Stimulated activated naive B cell treated with anti-CD40 and anti-IgM and Interleukin-4, amounts not matched to agents 10 μg/mL and 1 μg/mL and 100 μg/mL, for 72 hours (primary cell): ENCODE results near the gene KRT79.

Experiments
- ATAC-seq, 2 donors: fragments of 150-1000 bp; cut with Tn5 transposase; replicated peaks; 2 replicates each; pipeline ENCODE4 v1.10.0; 2021; ENCODE audit warnings: moderate library complexity in 1 of 2
- DNase-seq: peaks from one replicate; pipeline ENCODE4 v3.0.0; 2021
- H3K27ac Mint-ChIP-seq: one replicate; pipeline ENCODE4 v1.8.0; 2022; ENCODE audit warnings: mild to moderate bottlenecking, mixed read lengths
- H3K27me3 Mint-ChIP-seq, 2 donors: one replicate each; pipeline ENCODE4 v1.8.0; 2022; ENCODE audit warnings: mixed read lengths in 2 of 2
- H3K36me3 Mint-ChIP-seq, 2 donors: one replicate each; pipeline ENCODE4 v1.8.0; 2022; ENCODE audit warnings: mixed read lengths in 2 of 2, mild to moderate bottlenecking in 1 of 2
- H3K4me1 Mint-ChIP-seq, 2 donors: one replicate each; pipeline ENCODE4 v1.8.0; 2022; ENCODE audit warnings: mixed read lengths in 2 of 2, mild to moderate bottlenecking in 1 of 2
- H3K4me3 Mint-ChIP-seq, 2 donors: one replicate each; pipeline ENCODE4 v1.8.0; 2022; ENCODE audit warnings: mild to moderate bottlenecking in 2 of 2, mixed read lengths in 2 of 2, moderate library complexity in 1 of 2
- H3K9me3 Mint-ChIP-seq, 2 donors: one replicate each; pipeline ENCODE4 v1.8.0; 2022; ENCODE audit warnings: mixed read lengths in 2 of 2, mild to moderate bottlenecking in 1 of 2

The KRT79 gene

GRCh38 chr12:52848661-52849255, 14.6 kb upstream of the KRT79 start, which contains the start of gene KRT78:
Gene KRT78 (minus strand): TSS chr12:52848994. CDS start chr12:52848930, 64 bp downstream.
- no peaks in the 10 kb centered on the region for H3K9me3 Mint-ChIP-seq
- no peak for DNase-seq

GRCh38 chr12:52847335-52848102, 13.4 kb upstream of the KRT79 start:
- no peak for DNase-seq
- H3K4me3 Mint-ChIP-seq = no peak overlapping the region
- no peaks in the 10 kb centered on the region for H3K9me3 Mint-ChIP-seq
- ATAC-seq = peak in 1 of 2 donors; percentile 41
- H3K27ac Mint-ChIP-seq = no peak overlapping the region
- no peaks in the 10 kb centered on the region for H3K36me3 Mint-ChIP-seq
- peaks cover 24 to 32% of the 10 kb centered on the region in 2 donors for H3K27me3 Mint-ChIP-seq
- H3K4me1 Mint-ChIP-seq = peaks cover 6 to 19% of the 10 kb centered on the region in 2 donors

More at GRCh38 chr12:52848661-52849255, 14.6 kb upstream of the KRT79 start, which contains the start of gene KRT78:
- no peak within 1 kb of the TSS for H3K4me3 Mint-ChIP-seq
- H3K27me3 Mint-ChIP-seq = peaks cover 30 to 37% of the 10 kb centered on the region in 2 donors
- no peaks in the 10 kb centered on the region for H3K36me3 Mint-ChIP-seq
- H3K27ac Mint-ChIP-seq = no peak within 1 kb of the TSS
- H3K4me1 Mint-ChIP-seq = peaks cover 6 to 19% of the 10 kb centered on the region in 2 donors
- no peak for ATAC-seq

DNA sequence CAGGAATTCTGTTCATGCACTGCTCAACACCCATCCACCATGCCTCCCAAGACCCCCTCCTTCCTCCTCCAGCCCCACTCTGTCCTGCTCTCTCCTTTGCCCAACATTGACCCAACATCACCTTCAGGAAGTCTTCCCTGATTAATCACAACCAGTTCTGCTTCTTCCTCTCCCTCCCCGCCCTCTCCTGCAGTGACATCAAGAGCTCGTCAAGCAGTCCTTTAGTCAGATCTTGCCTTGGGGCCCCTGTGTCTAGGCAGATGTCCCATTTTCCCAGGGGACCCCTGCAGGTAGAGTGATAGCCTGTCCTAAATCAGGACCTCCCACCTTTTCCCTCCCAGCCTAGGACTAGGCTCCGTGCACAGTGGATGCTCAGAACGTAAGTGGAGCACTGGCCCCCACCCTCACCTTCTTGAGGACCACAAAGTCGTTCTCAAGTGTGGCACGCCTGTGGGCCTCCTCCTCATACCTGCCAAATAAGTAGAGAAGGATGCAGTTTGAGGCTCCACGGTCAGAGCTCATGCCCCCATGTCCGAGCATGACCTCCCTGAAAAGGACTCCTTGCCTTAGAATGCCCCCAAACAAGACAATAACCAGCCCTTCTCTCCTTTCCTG, 12.4 kb upstream of the KRT79 start:
- ATAC-seq (no peak), DNase-seq (no peak)
- Mint-ChIP-seq H3K9me3 (no peaks in the 10 kb centered on the region), H3K27ac (no peak overlapping the region), H3K27me3 (peaks cover 21 to 29% of the 10 kb centered on the region in 2 donors), H3K36me3 (no peaks in the 10 kb centered on the region), H3K4me1 (peaks cover 5 to 10% of the 10 kb centered on the region in 2 donors), H3K4me3 (no peak overlapping the region)

GRCh38 chr12:52845946-52846345, 11.8 kb upstream of the KRT79 start:
- no peak overlapping the region for H3K27ac Mint-ChIP-seq

DNA sequence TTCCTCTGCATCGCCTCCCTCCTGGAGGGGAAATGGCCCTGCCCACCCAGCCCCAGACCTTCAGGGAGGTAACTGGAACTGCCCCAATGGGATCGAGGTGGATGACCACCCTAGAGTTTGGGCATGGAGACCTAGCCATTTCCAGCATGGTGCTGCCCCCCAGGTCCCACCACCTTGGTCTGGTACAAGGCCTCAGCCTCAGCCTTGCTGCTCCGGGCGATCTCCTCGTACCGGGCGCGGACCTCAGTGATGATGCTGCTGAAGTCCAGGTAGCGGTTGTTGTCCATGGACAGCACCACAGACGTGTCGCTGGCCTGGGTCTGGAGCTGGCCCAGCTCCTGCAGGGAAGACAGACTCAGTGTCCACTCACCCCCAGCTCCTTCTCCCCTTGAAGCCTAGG, 10.3 kb upstream of the KRT79 start:
- Mint-ChIP-seq H3K27ac (no peak overlapping the region), H3K36me3 (no peaks in the 10 kb centered on the region), H3K4me3 (no peak overlapping the region), H3K27me3 (peaks cover 29 to 38% of the 10 kb centered on the region in 2 donors), H3K4me1 (no peaks in the 10 kb centered on the region), H3K9me3 (no peaks in the 10 kb centered on the region)
- ATAC-seq = no peak
- no peak for DNase-seq

More at GRCh38 chr12:52845946-52846345, 11.8 kb upstream of the KRT79 start:
- no peak overlapping the region for H3K4me3 Mint-ChIP-seq
- H3K36me3 Mint-ChIP-seq = no peaks in the 10 kb centered on the region
- H3K9me3 Mint-ChIP-seq = no peaks in the 10 kb centered on the region
- ATAC-seq (no peak), DNase-seq (no peak)
- H3K4me1 Mint-ChIP-seq = peaks cover 4 to 7% of the 10 kb centered on the region in 2 donors
- peaks cover 21 to 29% of the 10 kb centered on the region in 2 donors for H3K27me3 Mint-ChIP-seq

DNA sequence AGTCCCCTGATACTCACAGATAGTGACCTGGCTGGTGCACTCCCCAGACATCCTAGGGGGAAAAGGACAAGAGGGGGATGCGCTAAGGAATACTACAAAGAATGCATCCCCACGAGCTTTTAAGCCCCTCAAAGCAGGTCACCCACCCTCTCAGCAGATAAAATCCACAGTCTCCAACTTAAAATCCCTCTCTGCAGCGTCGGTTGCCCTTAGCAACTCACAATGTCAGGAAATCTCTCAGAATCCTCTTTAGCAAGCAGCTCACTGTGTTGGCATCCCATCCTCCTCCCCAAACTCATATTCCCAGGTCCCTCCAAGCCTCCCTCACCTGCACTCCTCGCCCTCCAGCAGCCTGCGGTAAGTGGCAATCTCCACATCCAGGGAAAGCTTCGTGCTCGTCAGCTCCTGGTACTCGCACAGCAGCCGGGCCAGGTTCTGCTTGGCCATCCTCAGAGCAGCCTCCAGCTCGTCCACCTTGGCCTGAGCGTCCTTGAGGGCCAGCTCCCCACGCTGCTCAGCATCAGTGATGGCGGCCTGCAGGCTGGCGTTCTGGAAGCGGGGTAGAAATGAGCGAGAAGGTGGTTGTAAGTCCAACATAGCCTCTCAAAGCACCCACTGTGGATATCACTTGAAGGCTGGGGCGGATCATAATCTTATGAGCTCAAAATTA, 5.5 kb upstream of the KRT79 start:
- H3K9me3 Mint-ChIP-seq = no peaks in the 10 kb centered on the region
- H3K27ac Mint-ChIP-seq = no peak overlapping the region
- no peaks in the 10 kb centered on the region for H3K36me3 Mint-ChIP-seq
- peaks cover 45 to 46% of the 10 kb centered on the region in 2 donors for H3K27me3 Mint-ChIP-seq
- H3K4me1 Mint-ChIP-seq = no peaks in the 10 kb centered on the region
- DNase-seq (no peak), ATAC-seq (no peak)
- H3K4me3 Mint-ChIP-seq = no peak overlapping the region

- no peaks in the 10 kb centered on the region for H3K4me1 Mint-ChIP-seq
- no peak overlapping the region for H3K4me3 Mint-ChIP-seq
- no peaks in the 10 kb centered on the region for H3K9me3 Mint-ChIP-seq
- H3K27me3 Mint-ChIP-seq = peaks cover 45 to 46% of the 10 kb centered on the region in 2 donors
- H3K36me3 Mint-ChIP-seq = no peaks in the 10 kb centered on the region
- no peak overlapping the region for H3K27ac Mint-ChIP-seq
- no peak for DNase-seq
- ATAC-seq = no peak
Observed at GRCh38 chr12:52838609-52839435, 4.7 kb upstream of the KRT79 start.

DNA sequence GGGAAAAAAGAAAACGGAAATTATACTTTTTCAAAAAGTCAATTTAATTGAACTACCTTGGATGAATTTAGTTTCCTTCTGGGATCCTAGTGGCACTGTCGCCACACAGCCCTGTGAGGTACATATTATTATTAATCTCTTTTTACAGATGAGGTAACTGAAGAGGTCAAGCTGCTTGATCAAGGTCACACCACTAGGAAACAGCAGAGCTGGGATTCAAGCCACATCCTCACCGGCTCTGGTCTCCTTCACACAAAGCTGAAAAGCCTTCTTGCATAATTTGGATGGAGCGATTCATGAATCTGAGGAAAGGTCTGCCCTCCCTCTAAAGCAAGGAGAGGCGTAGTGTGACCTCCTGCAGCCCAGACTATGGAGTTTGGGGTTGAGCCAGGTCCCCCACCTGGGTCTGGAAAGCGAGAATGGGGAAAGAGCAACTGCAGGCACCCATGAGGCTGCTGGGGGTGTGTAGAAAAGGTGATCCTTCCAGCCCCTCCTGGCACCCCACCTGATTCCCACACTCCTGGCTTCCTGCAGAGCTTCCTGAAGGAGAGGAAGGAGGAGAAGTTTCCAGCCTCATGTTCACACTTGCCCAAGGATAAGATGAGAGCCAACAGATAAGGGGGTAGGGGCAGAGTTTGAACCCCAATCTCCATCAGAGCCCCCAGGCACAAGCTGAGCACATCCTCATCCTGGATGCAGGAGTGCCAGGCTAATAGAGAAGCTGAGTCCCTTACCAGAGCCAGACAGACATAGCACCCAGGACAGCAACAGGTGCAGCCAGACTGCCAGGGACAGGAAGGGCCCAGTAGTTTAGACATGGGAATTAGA, 3.9 kb upstream of the KRT79 start:
- DNase-seq (no peak), ATAC-seq (no peak)
- H3K9me3 Mint-ChIP-seq = no peaks in the 10 kb centered on the region
- H3K36me3 Mint-ChIP-seq = no peaks in the 10 kb centered on the region
- no peak overlapping the region for H3K27ac Mint-ChIP-seq
- H3K4me3 Mint-ChIP-seq = no peak overlapping the region
- H3K27me3 Mint-ChIP-seq = peaks cover 46 to 48% of the 10 kb centered on the region in 2 donors
- H3K4me1 Mint-ChIP-seq = no peaks in the 10 kb centered on the region

- peaks cover 42 to 47% of the 10 kb centered on the region in 2 donors for H3K27me3 Mint-ChIP-seq
- no peak overlapping the region for H3K4me3 Mint-ChIP-seq
- ATAC-seq = no peak
- no peaks in the 10 kb centered on the region for H3K36me3 Mint-ChIP-seq
- no peaks in the 10 kb centered on the region for H3K9me3 Mint-ChIP-seq
- no peak for DNase-seq
- no peak overlapping the region for H3K27ac Mint-ChIP-seq
- no peaks in the 10 kb centered on the region for H3K4me1 Mint-ChIP-seq
Observed at GRCh38 chr12:52837413-52837741, 3.3 kb upstream of the KRT79 start.

DNA sequence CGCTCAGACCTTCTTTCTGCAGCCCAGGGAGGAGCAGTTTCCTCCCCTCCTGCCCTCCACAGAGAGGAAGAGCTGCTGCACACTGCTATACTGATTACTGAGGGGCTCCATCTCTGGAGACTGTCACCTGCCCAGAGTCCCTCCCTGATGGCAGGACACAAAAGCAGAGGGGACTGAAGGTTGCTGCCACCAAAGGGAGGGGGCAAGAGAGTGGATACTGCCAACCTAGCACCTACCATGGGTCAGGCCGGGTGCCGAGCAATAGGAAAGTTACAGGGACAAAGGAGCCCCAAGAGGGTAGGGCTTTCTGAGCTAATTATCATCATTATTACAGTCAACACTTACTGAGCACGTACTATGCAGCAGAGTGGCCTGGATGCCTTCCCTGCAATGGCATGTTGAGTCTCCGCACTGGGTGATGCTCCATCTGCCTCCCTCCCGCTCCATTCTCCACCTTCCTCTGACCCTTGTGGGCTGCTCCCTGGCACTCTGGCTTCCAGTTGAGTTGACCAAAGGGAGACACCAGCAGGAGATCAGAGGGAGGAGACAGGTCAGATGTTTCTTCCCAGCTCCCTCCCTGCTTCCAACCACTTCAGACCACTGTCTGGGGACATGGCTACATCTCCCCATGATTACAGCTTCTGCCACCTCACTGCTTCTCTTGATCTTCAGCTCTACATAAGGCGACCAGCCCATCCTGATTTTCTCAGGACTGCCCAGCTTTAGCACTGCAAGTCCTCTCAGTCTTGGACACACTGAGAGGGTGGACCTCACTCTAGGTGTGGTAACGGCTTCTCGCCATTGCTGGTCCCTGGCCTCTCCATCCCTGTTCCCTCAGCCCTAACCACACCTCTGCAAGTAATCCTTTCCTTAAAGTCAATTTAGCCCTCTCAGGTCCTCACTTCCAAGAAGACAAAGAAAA, 2.6 kb upstream of the KRT79 start:
- no peaks in the 10 kb centered on the region for H3K36me3 Mint-ChIP-seq
- no peaks in the 10 kb centered on the region for H3K9me3 Mint-ChIP-seq
- H3K4me3 Mint-ChIP-seq = no peak overlapping the region
- H3K27ac Mint-ChIP-seq = peak overlapping the region; percentile 44
- H3K27me3 Mint-ChIP-seq = peaks cover 40 to 46% of the 10 kb centered on the region in 2 donors
- no peak for ATAC-seq
- no peaks in the 10 kb centered on the region for H3K4me1 Mint-ChIP-seq
- DNase-seq = no peak

DNA sequence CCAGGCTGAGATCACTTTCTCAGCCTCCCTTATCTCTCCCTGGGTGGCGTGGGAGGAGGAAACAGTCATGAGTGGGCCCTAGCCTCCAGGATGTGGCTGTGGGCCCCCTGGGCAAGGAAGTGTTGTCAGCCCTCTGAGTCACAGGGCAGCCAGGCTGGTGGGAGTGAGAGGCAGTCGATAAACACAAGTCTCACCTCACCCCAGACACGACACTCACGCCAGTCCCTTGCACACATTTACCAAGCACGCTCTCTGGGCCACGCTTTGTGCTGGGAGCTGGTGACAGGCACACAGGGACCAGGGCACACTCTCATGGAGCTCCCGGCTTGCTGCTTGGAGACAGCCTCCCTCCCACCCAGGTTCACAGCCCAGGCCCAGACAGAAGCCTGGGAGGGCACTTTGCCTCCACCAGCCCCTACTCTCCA, 1.9 kb upstream of the KRT79 start:
- Mint-ChIP-seq H3K9me3 (no peaks in the 10 kb centered on the region), H3K27ac (no peak overlapping the region), H3K4me1 (no peaks in the 10 kb centered on the region), H3K36me3 (no peaks in the 10 kb centered on the region), H3K27me3 (peaks cover 40 to 46% of the 10 kb centered on the region in 2 donors), H3K4me3 (no peak overlapping the region)
- ATAC-seq (no peak), DNase-seq (no peak)

DNA sequence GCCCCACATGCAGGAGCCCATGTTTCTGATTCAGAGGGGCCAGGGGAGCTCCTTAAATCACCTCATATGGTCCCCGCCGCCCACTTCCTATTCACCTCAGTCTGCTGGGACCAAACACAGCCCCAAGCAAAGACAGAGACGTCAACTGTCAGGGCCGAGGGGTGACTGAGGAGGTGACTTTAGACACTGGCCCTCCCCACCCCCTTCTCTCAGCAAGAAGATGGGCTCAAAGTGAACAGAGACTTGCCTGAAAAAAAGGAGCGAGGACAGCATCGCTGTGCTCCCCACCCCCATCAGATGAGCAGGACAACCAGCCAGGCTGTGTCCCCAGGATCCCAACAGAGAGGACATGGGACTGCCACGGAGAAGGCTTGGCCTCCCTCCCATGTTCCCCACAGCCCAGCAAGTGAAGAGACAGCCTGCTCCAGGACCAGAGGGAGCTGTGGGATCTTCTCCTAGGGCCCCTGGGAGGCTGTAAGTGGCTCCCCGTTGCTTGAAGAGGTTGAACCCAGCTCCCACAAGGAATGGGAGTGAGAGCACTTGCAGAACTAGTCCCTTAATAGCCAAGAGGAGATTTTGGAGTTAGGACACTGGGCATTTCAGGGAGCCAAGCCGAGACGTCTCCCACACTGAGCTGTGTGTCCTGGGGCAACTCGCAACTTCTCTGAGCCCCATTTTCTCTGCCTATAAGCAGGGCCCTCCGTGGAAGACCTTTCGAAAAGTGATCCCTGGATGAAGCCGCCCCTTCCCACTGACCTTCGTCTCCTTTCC, 1.3 kb upstream of the KRT79 start:
- H3K4me1 Mint-ChIP-seq = no peaks in the 10 kb centered on the region
- DNase-seq = no peak
- no peaks in the 10 kb centered on the region for H3K9me3 Mint-ChIP-seq
- no peak overlapping the region for H3K4me3 Mint-ChIP-seq
- ATAC-seq = no peak
- H3K27me3 Mint-ChIP-seq = peaks cover 40 to 46% of the 10 kb centered on the region in 2 donors
- H3K27ac Mint-ChIP-seq = no peak overlapping the region
- no peaks in the 10 kb centered on the region for H3K36me3 Mint-ChIP-seq
